ENCODE measurements around the gene FBLN5.
"Not testable (repeated sequence)": the region's sequence is repeated elsewhere in the genome, so short reads cannot be mapped to it uniquely, and the experiment has no call there.

FBLN5 gene

GRCh38 chr14:91882369-91882768, 65.1 kb downstream of the FBLN5 start:
- no peak for DNase-seq

- no peak for DNase-seq
Observed at GRCh38 chr14:91879196-91879595, 68.3 kb downstream of the FBLN5 start.

GRCh38 chr14:91878274-91878673, 69.2 kb downstream of the FBLN5 start:
- no peak for DNase-seq

- no peak for DNase-seq
Observed at GRCh38 chr14:91877376-91877915, 70.0 kb downstream of the FBLN5 start.

GRCh38 chr14:91876492-91876891, 71.0 kb downstream of the FBLN5 start:
- DNase-seq, result no peak

- no peak for DNase-seq
Observed at GRCh38 chr14:91875525-91876286, 71.8 kb downstream of the FBLN5 start.

GRCh38 chr14:91873471-91874415, 73.8 kb downstream of the FBLN5 start:
- peak; percentile 72 for DNase-seq

GRCh38 chr14:91872517-91873470, 74.7 kb downstream of the FBLN5 start:
- peak; percentile 25 for DNase-seq

- DNase-seq, result peak; percentile 55
Observed at GRCh38 chr14:91872011-91872501, 75.4 kb downstream of the FBLN5 start.

GRCh38 chr14:91871401-91871800, 76.1 kb downstream of the FBLN5 start:
- not testable (repeated sequence) for DNase-seq

- no peak for DNase-seq
Observed at GRCh38 chr14:91870890-91871289, 76.6 kb downstream of the FBLN5 start.

- DNase-seq, result peak; percentile 60
Observed at GRCh38 chr14:91870001-91870400, 77.5 kb downstream of the FBLN5 start.

GRCh38 chr14:91869556-91869955, 77.9 kb downstream of the FBLN5 start:
- DNase-seq, result no peak

- DNase-seq, result peak; percentile 59
Observed at GRCh38 chr14:91867316-91867988, 80.0 kb downstream of the FBLN5 start, which contains the start of gene TC2N. Gene TC2N, minus strand, starts transcription at chr14:91867536. Its CDS starts 53,767 bp downstream, at chr14:91813769.

- no peak for DNase-seq
Observed at GRCh38 chr14:91866511-91867295, 80.8 kb downstream of the FBLN5 start.

- DNase-seq, result peak; percentile 68
Observed at GRCh38 chr14:91866061-91866460, 81.4 kb downstream of the FBLN5 start.

GRCh38 chr14:91862417-91862816, 85.1 kb downstream of the FBLN5 start:
- DNase-seq, result peak; percentile 28

GRCh38 chr14:91861091-91861490, 86.4 kb downstream of the FBLN5 start:
- DNase-seq, result no peak

GRCh38 chr14:91860238-91860637, 87.3 kb downstream of the FBLN5 start:
- no peak for DNase-seq

- DNase-seq, result peak; percentile 25
Observed at GRCh38 chr14:91858536-91859275, 88.8 kb downstream of the FBLN5 start.

Data from activated CD4-positive, alpha-beta T cell treated with anti-CD3 and anti-CD28 coated beads for 48 hours (primary cell).